Gastroesophageal sphincter (tissue), 3 donors: ENCODE results near the gene DISC1.

Source experiments
- POLR2A ChIP-seq, 2 donors: fragments of 450-650 bp; IDR thresholded peaks; one replicate each; pipeline ENCODE4 v1.6.1; 2017; ENCODE audit warnings: antibody characterized with exemption in 2 of 2, mild to moderate bottlenecking in 2 of 2, moderate library complexity in 1 of 2
- TF ChIP-seq, protein P1 (sequence below), 4 experiments: fragments of 200-600 bp in 2 of 4; fragments of 450-650 bp in 2 of 4; sonication (generic) in 1 of 4; IDR thresholded peaks; one replicate each; pipeline ENCODE4 v1.5.1; 2017 to 2019; ENCODE audit warnings: antibody characterized with exemption in 4 of 4, mild to moderate bottlenecking in 2 of 4, moderate library complexity in 2 of 4

- TF ChIP-seq, protein P1, sequence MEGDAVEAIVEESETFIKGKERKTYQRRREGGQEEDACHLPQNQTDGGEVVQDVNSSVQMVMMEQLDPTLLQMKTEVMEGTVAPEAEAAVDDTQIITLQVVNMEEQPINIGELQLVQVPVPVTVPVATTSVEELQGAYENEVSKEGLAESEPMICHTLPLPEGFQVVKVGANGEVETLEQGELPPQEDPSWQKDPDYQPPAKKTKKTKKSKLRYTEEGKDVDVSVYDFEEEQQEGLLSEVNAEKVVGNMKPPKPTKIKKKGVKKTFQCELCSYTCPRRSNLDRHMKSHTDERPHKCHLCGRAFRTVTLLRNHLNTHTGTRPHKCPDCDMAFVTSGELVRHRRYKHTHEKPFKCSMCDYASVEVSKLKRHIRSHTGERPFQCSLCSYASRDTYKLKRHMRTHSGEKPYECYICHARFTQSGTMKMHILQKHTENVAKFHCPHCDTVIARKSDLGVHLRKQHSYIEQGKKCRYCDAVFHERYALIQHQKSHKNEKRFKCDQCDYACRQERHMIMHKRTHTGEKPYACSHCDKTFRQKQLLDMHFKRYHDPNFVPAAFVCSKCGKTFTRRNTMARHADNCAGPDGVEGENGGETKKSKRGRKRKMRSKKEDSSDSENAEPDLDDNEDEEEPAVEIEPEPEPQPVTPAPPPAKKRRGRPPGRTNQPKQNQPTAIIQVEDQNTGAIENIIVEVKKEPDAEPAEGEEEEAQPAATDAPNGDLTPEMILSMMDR (IDR thresholded peaks at IDR 0.05) = no peak
- TF ChIP-seq POLR2A (IDR thresholded peaks at IDR 0.05) = no peak
These were observed 241.0 kb downstream of the DISC1 start for GRCh38 chr1:231867607-231868006.
